ENCODE data around the gene GPR84. TPM values are rescaled to one million over a fixed set of nuclear protein-coding genes. Genes with fewer than 3 reads are reported as not detected.

GPR84 gene
- total and polyA plus RNA-seq, 9 of the 15 experiments (the other 6 are each of a cell fraction or from before 2014, with no cell fraction given), result 0.07 to 0.18 (median 0.11) TPM; not detected in 5

GRCh38 chr12:54390668-54391551 is 26.6 kb upstream of the GPR84 start (continued):
- TF ChIP-seq ZNF740 (CRISPR knock-in tag; IDR thresholded peaks at IDR 0.05) (peak; percentile 48), ZNF740 (tag; IDR thresholded peaks at IDR 0.05) (peak in 1 of 2 experiments; percentile 63; a peak in 1 of 4 replicates), ZNF3 (CRISPR knock-in tag; IDR thresholded peaks at IDR 0.05) (no peak), FOXK1 (CRISPR knock-in tag; IDR thresholded peaks at IDR 0.05; ENCODE audit: borderline replicate concordance) (no peak), ZNF253 (CRISPR knock-in tag; conservative IDR thresholded peaks at IDR 0.05) (no peak), ZFP36 (IDR thresholded peaks at IDR 0.05; ENCODE audit: low read depth, low read length, partially characterized antibody) (peak; percentile 69), YBX1 (IDR thresholded peaks at IDR 0.05) (no peak), ATF1 (CRISPR knock-in tag; IDR thresholded peaks at IDR 0.05) (no peak), ATF1 (tag; IDR thresholded peaks at IDR 0.05) (no peak), FOXP1 (CRISPR knock-in tag; IDR thresholded peaks at IDR 0.05) (no peak), ZNF778 (CRISPR knock-in tag; IDR thresholded peaks at IDR 0.05) (no peak), ZEB2 (IDR thresholded peaks at IDR 0.05) (no peak), HEY1 (CRISPR knock-in tag; IDR thresholded peaks at IDR 0.05; ENCODE audit: borderline replicate concordance) (no peak), ZMIZ1 (IDR thresholded peaks at IDR 0.05; ENCODE audit: low read depth in 2 of 2, low read length in 2 of 2) (peak in 1 of 2 experiments; percentile 40; a peak in 1 of 4 replicates), MAFF (IDR thresholded peaks at IDR 0.05; ENCODE audit: low read length) (no peak)
- TF ChIP-seq, protein P1, sequence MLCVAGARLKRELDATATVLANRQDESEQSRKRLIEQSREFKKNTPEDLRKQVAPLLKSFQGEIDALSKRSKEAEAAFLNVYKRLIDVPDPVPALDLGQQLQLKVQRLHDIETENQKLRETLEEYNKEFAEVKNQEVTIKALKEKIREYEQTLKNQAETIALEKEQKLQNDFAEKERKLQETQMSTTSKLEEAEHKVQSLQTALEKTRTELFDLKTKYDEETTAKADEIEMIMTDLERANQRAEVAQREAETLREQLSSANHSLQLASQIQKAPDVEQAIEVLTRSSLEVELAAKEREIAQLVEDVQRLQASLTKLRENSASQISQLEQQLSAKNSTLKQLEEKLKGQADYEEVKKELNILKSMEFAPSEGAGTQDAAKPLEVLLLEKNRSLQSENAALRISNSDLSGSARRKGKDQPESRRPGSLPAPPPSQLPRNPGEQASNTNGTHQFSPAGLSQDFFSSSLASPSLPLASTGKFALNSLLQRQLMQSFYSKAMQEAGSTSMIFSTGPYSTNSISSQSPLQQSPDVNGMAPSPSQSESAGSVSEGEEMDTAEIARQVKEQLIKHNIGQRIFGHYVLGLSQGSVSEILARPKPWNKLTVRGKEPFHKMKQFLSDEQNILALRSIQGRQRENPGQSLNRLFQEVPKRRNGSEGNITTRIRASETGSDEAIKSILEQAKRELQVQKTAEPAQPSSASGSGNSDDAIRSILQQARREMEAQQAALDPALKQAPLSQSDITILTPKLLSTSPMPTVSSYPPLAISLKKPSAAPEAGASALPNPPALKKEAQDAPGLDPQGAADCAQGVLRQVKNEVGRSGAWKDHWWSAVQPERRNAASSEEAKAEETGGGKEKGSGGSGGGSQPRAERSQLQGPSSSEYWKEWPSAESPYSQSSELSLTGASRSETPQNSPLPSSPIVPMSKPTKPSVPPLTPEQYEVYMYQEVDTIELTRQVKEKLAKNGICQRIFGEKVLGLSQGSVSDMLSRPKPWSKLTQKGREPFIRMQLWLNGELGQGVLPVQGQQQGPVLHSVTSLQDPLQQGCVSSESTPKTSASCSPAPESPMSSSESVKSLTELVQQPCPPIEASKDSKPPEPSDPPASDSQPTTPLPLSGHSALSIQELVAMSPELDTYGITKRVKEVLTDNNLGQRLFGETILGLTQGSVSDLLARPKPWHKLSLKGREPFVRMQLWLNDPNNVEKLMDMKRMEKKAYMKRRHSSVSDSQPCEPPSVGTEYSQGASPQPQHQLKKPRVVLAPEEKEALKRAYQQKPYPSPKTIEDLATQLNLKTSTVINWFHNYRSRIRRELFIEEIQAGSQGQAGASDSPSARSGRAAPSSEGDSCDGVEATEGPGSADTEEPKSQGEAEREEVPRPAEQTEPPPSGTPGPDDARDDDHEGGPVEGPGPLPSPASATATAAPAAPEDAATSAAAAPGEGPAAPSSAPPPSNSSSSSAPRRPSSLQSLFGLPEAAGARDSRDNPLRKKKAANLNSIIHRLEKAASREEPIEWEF (CRISPR knock-in tag; IDR thresholded peaks at IDR 0.05), result no peak
- TF ChIP-seq, protein P2, sequence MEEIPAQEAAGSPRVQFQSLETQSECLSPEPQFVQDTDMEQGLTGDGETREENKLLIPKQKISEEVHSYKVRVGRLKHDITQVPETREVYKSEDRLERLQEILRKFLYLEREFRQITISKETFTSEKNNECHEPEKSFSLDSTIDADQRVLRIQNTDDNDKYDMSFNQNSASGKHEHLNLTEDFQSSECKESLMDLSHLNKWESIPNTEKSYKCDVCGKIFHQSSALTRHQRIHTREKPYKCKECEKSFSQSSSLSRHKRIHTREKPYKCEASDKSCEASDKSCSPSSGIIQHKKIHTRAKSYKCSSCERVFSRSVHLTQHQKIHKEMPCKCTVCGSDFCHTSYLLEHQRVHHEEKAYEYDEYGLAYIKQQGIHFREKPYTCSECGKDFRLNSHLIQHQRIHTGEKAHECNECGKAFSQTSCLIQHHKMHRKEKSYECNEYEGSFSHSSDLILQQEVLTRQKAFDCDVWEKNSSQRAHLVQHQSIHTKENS (CRISPR knock-in tag; IDR thresholded peaks at IDR 0.05), result no peak

Measured in K562 (cell line).